Smooth muscle cell (in vitro differentiated cells): ENCODE measurements around the gene IMMP2L. TPM values are rescaled to one million over a fixed set of nuclear protein-coding genes. Genes with fewer than 3 reads are reported as not detected.
"Not testable (repeated sequence)": the region's sequence is repeated elsewhere in the genome, so short reads cannot be mapped to it uniquely, and the experiment has no call there.

Experiments
- DNase-seq: peaks from one replicate; lab custom pipeline; 2025; ENCODE audit not compliant: unreplicated experiment; lab: John Stamatoyannopoulos, UW
- H2AFZ ChIP-seq: fragments of 200-600 bp; sonication (generic); 2 replicates; pipeline ENCODE4 v1.6.0; 2016; ENCODE audit warnings: antibody characterized with exemption, low read depth, mild to moderate bottlenecking
- H3F3A ChIP-seq: fragments of 200-600 bp; sonication (generic); 2 replicates; pipeline ENCODE4 v1.6.0; 2017; ENCODE audit warnings: antibody characterized with exemption, low read depth
- H3K27ac ChIP-seq: fragments of 200-600 bp; sonication (generic); 2 replicates; pipeline ENCODE4 v1.5.1; 2016; ENCODE audit warnings: low read depth, mild to moderate bottlenecking
- H3K27me3 ChIP-seq: fragments of 200-600 bp; sonication (generic); 2 replicates; pipeline ENCODE4 v1.6.1; 2016; ENCODE audit warnings: low read depth, mild to moderate bottlenecking
- H3K36me3 ChIP-seq: fragments of 200-600 bp; sonication (generic); 2 replicates; pipeline ENCODE4 v1.5.1; 2016; ENCODE audit warnings: low read depth
- H3K4me1 ChIP-seq: fragments of 200-600 bp; sonication (generic); 2 replicates; pipeline ENCODE4 v1.5.1; 2016; ENCODE audit warnings: low read depth
- H3K4me2 ChIP-seq: fragments of 200-600 bp; sonication (generic); 2 replicates; pipeline ENCODE4 v1.6.0; 2016; ENCODE audit warnings: mild to moderate bottlenecking
- H3K4me3 ChIP-seq: fragments of 200-600 bp; sonication (generic); 2 replicates; pipeline ENCODE4 v1.5.1; 2016; ENCODE audit warnings: mild to moderate bottlenecking
- H3K79me2 ChIP-seq: fragments of 200-600 bp; sonication (generic); 2 replicates; pipeline ENCODE4 v1.6.0; 2016; ENCODE audit warnings: low read depth, mild to moderate bottlenecking
- H3K9ac ChIP-seq: fragments of 200-600 bp; sonication (generic); 2 replicates; pipeline ENCODE4 v1.6.0; 2016; ENCODE audit warnings: low read depth
- H3K9me3 ChIP-seq: fragments of 200-600 bp; sonication (generic); replicated peaks from 2 replicates; pipeline ENCODE4 v1.5.1; 2016; ENCODE audit warnings: low read depth
- H4K20me1 ChIP-seq: fragments of 200-600 bp; sonication (generic); 2 replicates; pipeline ENCODE4 v1.6.0; 2016; ENCODE audit warnings: low read depth
- WGBS: methylation state at CpG from one replicate; pipeline ENCODE4 v1.1.7; 2016; ENCODE audit warnings: low lambda C conversion rate; 5-methylcytosine and 5-hydroxymethylcytosine counted together
- polyA plus RNA-seq: library from polyadenylated mRNA; unstranded; fragments of >200 nt; fragmentation: Nextera tagmentation; extraction: Ambion mirVana; gene quantifications from 2 replicates; pipeline ENCODE4 v1.2.1, GENCODE V29; 2016
- total RNA-seq: library from RNA; depleted of rRNA; stranded (reverse); fragments of >200 nt; gene quantifications from 2 replicates; pipeline ENCODE4 v1.2.3, GENCODE V29; 2014
- TF ChIP-seq, protein P1 (sequence below): fragments of 200-600 bp; sonication (generic); IDR thresholded peaks from 2 replicates; pipeline ENCODE4 v1.5.1; 2017; ENCODE audit warnings: borderline replicate concordance, mild to moderate bottlenecking, antibody characterized with exemption; ENCODE audit not compliant: insufficient read depth, poor library complexity, severe bottlenecking

IMMP2L gene
- total and polyA plus RNA-seq, 2 experiments from 2014 or later = 10.9 to 11.1 TPM

DNA sequence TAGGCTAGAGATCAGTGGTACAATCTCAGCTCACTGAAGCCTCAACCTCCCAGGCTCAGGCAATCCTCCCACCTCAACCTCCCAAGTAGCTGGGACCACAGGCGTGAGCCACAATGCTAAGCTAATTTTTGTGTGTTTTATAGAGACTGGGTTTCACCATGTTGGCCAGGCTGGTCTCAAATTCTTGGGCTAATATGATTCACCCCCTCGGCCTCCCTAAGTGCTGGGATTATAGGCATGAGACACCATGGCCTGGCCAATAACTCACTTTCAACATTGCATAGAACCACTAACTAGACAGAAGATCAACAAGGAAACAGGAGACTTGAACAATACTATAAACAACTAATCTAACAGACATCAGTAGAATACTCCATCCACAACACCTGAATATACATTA is 279.7 kb downstream of the IMMP2L start:
- WGBS = 55% methylated on average over 2 of the region's 2 CpGs
- TF ChIP-seq, protein P1, sequence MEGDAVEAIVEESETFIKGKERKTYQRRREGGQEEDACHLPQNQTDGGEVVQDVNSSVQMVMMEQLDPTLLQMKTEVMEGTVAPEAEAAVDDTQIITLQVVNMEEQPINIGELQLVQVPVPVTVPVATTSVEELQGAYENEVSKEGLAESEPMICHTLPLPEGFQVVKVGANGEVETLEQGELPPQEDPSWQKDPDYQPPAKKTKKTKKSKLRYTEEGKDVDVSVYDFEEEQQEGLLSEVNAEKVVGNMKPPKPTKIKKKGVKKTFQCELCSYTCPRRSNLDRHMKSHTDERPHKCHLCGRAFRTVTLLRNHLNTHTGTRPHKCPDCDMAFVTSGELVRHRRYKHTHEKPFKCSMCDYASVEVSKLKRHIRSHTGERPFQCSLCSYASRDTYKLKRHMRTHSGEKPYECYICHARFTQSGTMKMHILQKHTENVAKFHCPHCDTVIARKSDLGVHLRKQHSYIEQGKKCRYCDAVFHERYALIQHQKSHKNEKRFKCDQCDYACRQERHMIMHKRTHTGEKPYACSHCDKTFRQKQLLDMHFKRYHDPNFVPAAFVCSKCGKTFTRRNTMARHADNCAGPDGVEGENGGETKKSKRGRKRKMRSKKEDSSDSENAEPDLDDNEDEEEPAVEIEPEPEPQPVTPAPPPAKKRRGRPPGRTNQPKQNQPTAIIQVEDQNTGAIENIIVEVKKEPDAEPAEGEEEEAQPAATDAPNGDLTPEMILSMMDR = no peak
- no peaks in the 10 kb centered on the region for H3F3A ChIP-seq

DNA sequence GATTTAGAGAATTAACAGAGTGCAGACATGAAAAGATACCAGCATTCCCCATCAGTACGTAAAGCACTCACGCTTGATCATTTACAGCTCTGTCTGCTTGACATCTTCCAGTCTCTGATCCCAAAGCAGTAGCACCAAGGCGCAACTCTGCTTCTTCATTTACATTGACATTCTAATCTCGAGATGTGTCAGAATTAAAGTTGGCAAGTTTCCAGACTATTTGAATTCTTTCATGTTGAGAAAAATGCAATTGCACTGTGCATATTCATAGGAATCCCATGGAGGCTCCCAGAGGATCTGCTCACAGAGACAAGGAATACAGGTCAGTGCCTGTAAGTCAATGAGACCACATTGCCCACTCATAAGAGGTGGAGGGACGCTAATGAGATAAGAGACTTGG is 287.4 kb downstream of the IMMP2L start:
- Histone ChIP-seq H3K27me3 (no peaks in the 10 kb centered on the region), H4K20me1 (no peaks in the 10 kb centered on the region), H3K4me2 (peak overlapping the region; percentile 43), H3K4me1 (no peaks in the 10 kb centered on the region), H3K9me3 (no peaks in the 10 kb centered on the region), H3K36me3 (no peaks in the 10 kb centered on the region), H3K4me3 (no peak overlapping the region), H3K79me2 (no peaks in the 10 kb centered on the region), H2AFZ (no peak overlapping the region), H3F3A (no peaks in the 10 kb centered on the region), H3K27ac (no peak overlapping the region), H3K9ac (no peak overlapping the region)
- WGBS = 21% methylated on average over 5 of the region's 5 CpGs
- no peak for DNase-seq
- TF ChIP-seq, protein P1 = no peak

More for the DNA sequence above, 279.7 kb downstream of the IMMP2L start:
- H3K79me2 ChIP-seq = no peaks in the 10 kb centered on the region
- H3K9ac ChIP-seq = no peak overlapping the region
- H3K4me2 ChIP-seq = no peak overlapping the region
- no peak overlapping the region for H3K4me3 ChIP-seq
- H4K20me1 ChIP-seq = no peaks in the 10 kb centered on the region
- no peaks in the 10 kb centered on the region for H3K9me3 ChIP-seq
- H3K4me1 ChIP-seq = no peaks in the 10 kb centered on the region
- DNase-seq = no peak
- no peaks in the 10 kb centered on the region for H3K36me3 ChIP-seq
- H2AFZ ChIP-seq = no peak overlapping the region
- H3K27me3 ChIP-seq = no peaks in the 10 kb centered on the region
- H3K27ac ChIP-seq = no peak overlapping the region

DNA sequence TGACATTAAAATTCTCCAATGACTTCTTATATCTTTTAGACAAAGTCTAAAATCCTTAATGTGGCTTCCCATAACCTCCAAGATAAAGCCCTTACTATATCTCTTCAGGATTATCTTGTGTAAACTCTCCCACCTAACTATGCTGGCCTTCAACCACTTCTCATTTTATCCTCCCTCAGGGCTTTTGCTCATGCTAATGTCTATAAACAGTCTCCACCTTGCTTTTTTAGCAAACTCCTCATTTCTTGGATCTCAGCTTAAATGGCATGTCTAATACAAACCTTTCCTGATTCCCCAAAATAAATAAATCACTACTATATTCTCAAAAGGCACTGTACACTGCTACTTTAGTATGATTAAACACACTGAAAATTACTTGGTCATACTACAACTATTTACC is 290.2 kb downstream of the IMMP2L start:
- Histone ChIP-seq H3K36me3 (no peaks in the 10 kb centered on the region), H4K20me1 (no peaks in the 10 kb centered on the region), H3K9ac (no peak overlapping the region), H3K4me1 (no peaks in the 10 kb centered on the region), H3F3A (no peaks in the 10 kb centered on the region), H3K4me2 (no peak overlapping the region), H3K9me3 (no peaks in the 10 kb centered on the region), H3K4me3 (no peak overlapping the region), H2AFZ (no peak overlapping the region), H3K27me3 (no peaks in the 10 kb centered on the region), H3K79me2 (no peaks in the 10 kb centered on the region), H3K27ac (no peak overlapping the region)
- no peak for DNase-seq
- TF ChIP-seq, protein P1 = no peak

DNA sequence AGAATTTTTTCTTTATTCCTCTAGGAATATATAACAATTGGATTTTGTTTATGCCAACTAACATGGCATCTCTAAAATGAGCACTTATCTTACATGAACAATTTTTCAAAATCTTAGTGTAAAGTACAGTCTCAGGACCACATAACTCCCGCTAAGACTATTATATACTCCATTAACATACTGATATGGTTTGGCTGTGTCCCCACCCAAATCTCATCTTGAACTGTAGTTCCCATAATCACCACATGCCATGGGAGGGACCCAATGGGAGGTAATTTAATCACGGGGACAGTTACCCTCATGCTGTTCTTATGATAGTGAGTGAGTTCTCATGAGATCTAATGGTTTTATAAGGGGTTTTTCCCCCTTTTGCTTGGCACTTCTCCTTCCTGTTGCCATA is 291.5 kb downstream of the IMMP2L start:
- not testable (repeated sequence) for DNase-seq, H3K27ac ChIP-seq, H2AFZ ChIP-seq, H3K4me1 ChIP-seq, H3K36me3 ChIP-seq, H3K9ac ChIP-seq, H3F3A ChIP-seq, H3K79me2 ChIP-seq, H4K20me1 ChIP-seq, H3K27me3 ChIP-seq, H3K9me3 ChIP-seq, H3K4me2 ChIP-seq, H3K4me3 ChIP-seq
- WGBS = 93% methylated on average over 2 of the region's 2 CpGs
